GM12872 (cell line): ENCODE results near the gene SECTM1.
A peak's percentile ranks its signal among the peaks of the same experiment; 100 is the strongest.

Experiments
- TF ChIP-seq, protein P1 (sequence below): IDR thresholded peaks from 3 replicates; pipeline ENCODE4 v1.5.1; 2011; ENCODE audit warnings: low read depth, mild to moderate bottlenecking, low read length, moderate library complexity; ENCODE audit not compliant: insufficient read depth

SECTM1 gene

GRCh38 chr17:82322526-82323453 is 10.8 kb downstream of the SECTM1 start:
- TF ChIP-seq, protein P1, sequence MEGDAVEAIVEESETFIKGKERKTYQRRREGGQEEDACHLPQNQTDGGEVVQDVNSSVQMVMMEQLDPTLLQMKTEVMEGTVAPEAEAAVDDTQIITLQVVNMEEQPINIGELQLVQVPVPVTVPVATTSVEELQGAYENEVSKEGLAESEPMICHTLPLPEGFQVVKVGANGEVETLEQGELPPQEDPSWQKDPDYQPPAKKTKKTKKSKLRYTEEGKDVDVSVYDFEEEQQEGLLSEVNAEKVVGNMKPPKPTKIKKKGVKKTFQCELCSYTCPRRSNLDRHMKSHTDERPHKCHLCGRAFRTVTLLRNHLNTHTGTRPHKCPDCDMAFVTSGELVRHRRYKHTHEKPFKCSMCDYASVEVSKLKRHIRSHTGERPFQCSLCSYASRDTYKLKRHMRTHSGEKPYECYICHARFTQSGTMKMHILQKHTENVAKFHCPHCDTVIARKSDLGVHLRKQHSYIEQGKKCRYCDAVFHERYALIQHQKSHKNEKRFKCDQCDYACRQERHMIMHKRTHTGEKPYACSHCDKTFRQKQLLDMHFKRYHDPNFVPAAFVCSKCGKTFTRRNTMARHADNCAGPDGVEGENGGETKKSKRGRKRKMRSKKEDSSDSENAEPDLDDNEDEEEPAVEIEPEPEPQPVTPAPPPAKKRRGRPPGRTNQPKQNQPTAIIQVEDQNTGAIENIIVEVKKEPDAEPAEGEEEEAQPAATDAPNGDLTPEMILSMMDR, result no peak

GRCh38 chr17:82321947-82322466 is 11.6 kb downstream of the SECTM1 start:
- TF ChIP-seq, protein P1, result no peak

DNA sequence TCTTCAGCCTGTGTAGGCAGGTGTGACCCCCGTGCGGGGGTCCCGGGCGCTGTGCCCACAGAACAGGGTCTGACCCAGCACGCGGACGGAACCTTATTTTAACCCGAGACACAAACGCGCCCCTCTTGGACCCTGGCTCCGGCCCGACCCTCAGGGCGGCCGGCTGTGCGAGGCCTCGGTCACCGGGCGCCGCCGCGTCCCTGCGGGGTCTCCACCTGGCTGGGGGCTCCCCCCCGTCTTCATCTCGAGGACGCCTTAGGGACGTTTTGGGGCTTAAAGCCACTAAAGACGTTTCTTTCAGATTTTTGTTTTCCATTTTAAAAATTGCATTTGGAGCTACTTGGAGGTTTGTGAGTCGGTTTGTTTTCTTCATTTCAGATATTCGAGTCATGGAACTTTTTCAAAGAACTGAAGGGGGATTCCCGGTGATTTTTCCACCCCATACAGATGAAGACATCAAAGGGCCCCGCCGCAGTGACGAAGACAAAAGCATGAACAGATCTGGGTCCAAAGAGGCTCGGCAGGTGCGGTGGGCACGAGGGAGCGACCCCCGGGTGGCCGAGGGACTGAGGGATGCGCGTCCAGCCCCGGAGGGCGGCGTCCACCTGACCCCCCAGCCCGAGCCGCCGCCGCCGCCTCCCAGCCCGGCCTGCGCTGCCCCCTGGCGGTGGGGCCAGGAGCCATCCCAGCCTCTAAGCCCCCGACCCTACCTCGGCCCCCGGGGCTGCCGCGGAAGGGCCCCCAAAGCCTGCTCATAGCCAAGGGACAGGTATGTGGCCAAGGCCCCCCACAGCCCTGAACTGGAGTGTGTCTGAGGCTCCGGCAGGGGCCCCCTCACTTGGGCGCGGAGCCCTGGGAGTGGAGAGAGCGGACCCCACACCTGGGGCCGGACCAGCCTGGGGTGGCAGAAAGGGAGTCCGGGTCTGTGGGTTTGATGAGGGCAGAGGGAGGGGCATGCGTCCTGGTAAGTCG is 12.3 kb downstream of the SECTM1 start:
- TF ChIP-seq, protein P1, result peak; percentile 69

DNA sequence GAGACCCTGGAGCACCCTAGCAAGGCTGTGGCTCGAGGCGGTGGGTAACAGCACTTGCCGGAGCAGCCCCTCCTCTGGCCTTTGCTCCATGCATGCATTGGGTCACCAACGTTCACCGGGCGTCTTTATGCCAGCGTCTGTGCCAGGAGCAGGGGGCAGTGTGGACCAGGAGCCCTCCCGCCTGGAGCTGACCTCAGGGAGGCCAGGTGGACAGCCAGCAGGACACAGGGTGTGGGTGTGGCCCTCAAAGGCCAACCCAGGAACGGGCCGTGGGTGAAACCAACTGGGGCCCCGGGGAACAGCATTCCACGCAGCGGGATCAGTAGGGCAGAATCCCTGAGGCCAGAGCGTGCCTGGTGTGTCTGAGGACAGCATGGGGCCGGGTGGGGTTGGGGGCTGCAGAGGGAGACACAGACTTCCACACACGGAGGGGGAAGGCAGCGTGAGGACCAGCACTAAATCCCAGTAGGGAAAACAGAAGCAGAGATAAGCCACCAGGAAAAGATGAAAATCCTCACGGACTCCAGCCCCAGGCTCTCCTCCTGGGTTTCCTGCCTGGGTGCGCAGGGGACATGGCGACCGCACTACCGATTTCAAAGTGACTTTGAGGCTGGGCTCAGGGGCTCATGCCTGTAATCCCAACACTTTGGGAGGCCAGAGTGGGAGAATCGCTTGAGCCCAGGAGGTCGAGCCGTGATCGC is 13.3 kb downstream of the SECTM1 start:
- TF ChIP-seq, protein P1, result no peak

GRCh38 chr17:82319619-82320062 is 13.9 kb downstream of the SECTM1 start:
- TF ChIP-seq, protein P1, result no peak

DNA sequence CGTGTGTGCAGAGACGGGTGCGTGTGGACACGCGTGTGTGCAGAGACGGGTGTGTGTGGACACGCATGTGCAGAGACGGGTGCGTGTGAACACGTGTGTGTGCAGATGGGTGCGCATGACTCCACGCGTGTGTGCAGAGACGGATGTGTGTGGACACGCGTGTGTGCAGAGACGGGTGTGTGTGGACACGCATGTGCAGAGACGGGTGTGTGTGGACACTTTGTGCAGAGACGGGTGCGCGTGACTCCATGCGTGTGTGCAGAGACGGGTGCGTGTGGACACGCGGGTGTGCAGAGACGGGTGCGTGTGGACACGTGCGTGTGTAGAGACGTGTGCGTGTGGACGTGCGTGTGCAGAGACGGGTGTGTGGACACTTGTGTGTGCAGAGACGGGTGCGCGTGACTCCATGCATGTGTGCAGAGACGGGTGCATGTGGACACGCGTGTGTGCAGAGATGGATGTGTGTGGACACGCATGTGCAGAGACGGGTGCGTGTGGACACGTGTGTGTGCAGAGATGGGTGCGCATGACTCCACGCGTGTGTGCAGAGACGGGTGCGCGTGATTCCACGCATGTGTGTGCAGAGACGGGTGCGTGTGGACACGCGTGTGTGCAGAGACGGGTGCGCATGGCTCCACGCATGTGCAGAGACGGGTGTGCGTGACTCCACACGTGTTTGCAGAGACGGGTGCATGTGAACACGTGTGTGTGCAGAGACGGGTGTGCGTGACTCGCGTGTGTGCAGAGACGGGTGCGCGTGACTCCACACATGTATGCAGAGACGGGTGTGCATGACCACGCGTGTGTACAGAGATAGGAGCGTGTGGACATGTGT is 14.6 kb downstream of the SECTM1 start:
- TF ChIP-seq, protein P1, result no peak
